ENCODE results near the gene CD7. TPM values are rescaled to one million over a fixed set of nuclear protein-coding genes. Genes with fewer than 3 reads are reported as not detected.

CD7 gene
- total RNA-seq, 1 donor from 2014 or later, result not detected

- TF ChIP-seq CTCF (conservative IDR thresholded peaks at IDR 0.05; ENCODE audit: low read depth, low read length), result no peak
- no peak overlapping the region for H3K4me3 ChIP-seq (ENCODE audit: low read depth, low read length)
- no peak for DNase-seq (ENCODE audit: low read depth)
These were observed 8.1 kb upstream of the CD7 start for GRCh38 chr17:82325286-82326180.

GRCh38 chr17:82324566-82325285, 7.3 kb upstream of the CD7 start:
- no peak for DNase-seq (ENCODE audit: low read depth)
- TF ChIP-seq CTCF (conservative IDR thresholded peaks at IDR 0.05; ENCODE audit: low read depth, low read length), result no peak
- H3K4me3 ChIP-seq (ENCODE audit: low read depth, low read length), result no peak overlapping the region

GRCh38 chr17:82323514-82324234, 6.3 kb upstream of the CD7 start:
- H3K4me3 ChIP-seq (ENCODE audit: low read depth, low read length), result no peak overlapping the region
- DNase-seq (ENCODE audit: low read depth), result no peak
- no peak for TF ChIP-seq CTCF (conservative IDR thresholded peaks at IDR 0.05; ENCODE audit: low read depth, low read length)

- no peak for DNase-seq (ENCODE audit: low read depth)
- no peak overlapping the region for H3K4me3 ChIP-seq (ENCODE audit: low read depth, low read length)
- no peak for TF ChIP-seq CTCF (conservative IDR thresholded peaks at IDR 0.05; ENCODE audit: low read depth, low read length)
These were observed 5.4 kb upstream of the CD7 start for GRCh38 chr17:82322526-82323453.

GRCh38 chr17:82321947-82322466, 4.6 kb upstream of the CD7 start:
- TF ChIP-seq CTCF (conservative IDR thresholded peaks at IDR 0.05; ENCODE audit: low read depth, low read length), result no peak

More at GRCh38 chr17:82321947-82322466, 4.6 kb upstream of the CD7 start:
- no peak for DNase-seq (ENCODE audit: low read depth)
- H3K4me3 ChIP-seq (ENCODE audit: low read depth, low read length), result no peak overlapping the region
